AG09319 (cell line): ENCODE results near the gene LEPROT.
A peak's percentile ranks its signal among the peaks of the same experiment; 100 is the strongest.

Experiments
- DNase-seq: peaks from one replicate; pipeline ENCODE4 v3.0.0-alpha.2; 2010; ENCODE audit warnings: low read depth; ENCODE audit errors: extremely low read depth
- TF ChIP-seq, protein P1 (sequence below): IDR thresholded peaks from 2 replicates; pipeline ENCODE4 v1.5.1; 2011; ENCODE audit warnings: low read depth, mild to moderate bottlenecking, inconsistent platforms, low read length, moderate library complexity

LEPROT gene

DNA sequence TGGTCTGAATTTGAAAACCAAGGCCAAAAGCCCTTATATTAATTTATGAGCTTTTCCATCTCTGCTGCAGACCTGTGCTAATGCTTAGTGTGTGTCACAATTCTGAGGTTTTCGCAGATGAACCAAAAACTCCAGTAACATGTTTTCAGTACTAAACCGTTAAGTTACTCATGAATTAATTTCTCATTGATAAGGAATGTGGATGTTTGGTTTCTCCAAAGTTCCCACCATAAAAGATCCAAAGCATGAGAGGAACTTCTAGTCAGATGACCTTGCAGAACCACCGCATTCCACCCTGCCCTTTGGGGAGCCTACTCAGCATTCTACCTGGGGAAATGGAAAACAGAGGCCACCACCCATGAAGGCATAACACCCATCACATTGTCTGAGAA lies 7.5 kb upstream of the LEPROT start:
- TF ChIP-seq, protein P1, sequence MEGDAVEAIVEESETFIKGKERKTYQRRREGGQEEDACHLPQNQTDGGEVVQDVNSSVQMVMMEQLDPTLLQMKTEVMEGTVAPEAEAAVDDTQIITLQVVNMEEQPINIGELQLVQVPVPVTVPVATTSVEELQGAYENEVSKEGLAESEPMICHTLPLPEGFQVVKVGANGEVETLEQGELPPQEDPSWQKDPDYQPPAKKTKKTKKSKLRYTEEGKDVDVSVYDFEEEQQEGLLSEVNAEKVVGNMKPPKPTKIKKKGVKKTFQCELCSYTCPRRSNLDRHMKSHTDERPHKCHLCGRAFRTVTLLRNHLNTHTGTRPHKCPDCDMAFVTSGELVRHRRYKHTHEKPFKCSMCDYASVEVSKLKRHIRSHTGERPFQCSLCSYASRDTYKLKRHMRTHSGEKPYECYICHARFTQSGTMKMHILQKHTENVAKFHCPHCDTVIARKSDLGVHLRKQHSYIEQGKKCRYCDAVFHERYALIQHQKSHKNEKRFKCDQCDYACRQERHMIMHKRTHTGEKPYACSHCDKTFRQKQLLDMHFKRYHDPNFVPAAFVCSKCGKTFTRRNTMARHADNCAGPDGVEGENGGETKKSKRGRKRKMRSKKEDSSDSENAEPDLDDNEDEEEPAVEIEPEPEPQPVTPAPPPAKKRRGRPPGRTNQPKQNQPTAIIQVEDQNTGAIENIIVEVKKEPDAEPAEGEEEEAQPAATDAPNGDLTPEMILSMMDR: no peak
- DNase-seq: no peak

DNA sequence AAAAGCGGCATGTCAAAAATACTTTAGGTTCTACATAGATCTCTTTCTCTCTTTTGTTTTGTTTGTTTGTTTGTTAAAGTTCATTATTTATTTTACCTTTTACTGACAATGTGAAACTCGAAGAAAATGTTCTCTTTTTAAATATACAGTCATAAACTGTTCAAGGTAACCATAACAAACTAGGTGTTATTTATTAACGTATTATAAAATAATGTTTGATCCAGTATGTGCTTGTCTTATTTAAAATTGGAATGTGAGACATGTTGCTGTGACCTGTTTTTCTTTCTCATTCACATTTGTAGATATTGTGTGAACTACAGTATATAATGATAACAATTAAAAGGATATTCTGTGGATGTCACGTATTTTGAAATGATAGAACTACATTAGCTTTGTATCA lies 5.9 kb upstream of the LEPROT start:
- TF ChIP-seq, protein P1: no peak

DNA sequence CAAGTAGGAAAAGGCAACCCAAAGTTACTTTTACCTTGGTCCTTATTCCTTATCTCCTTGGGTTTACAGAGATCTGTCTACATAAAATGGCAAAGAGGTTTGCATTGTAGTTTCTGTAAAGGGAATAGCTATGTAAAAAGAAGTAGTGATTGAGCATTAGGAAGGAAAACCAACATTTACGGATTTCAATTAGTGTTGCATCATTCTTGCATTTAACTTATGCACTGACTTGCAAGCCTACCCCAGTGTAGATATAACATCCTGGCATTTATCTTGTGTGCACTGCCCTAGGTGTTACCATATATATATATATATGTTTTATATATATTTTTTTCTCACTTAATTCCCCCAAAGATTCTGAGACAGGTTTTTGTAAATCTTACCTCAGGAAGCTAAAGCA lies 3.7 kb upstream of the LEPROT start:
- TF ChIP-seq, protein P1: no peak
- DNase-seq: no peak

More for the DNA sequence above, 5.9 kb upstream of the LEPROT start:
- DNase-seq: no peak

DNA sequence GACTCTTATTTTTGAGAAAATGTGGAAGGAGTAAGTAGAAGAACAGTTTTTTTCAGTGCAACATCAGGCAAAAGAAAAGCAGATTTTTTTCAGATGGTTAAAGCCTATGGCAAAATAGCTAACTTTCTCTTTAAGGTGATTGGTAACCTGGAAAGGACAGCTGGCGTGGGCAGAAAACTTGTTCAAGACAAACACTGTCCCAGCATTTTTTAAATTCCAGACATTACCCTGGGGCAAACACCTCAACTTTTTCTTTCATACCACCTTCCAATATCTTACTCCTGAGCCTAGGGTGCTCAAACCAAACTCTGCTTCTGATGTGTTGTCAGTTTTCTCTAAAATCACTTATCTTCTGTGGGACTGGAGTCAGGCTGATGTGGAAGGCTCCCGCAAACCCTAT lies 2.7 kb upstream of the LEPROT start:
- no peak for DNase-seq
- TF ChIP-seq, protein P1: no peak

DNA sequence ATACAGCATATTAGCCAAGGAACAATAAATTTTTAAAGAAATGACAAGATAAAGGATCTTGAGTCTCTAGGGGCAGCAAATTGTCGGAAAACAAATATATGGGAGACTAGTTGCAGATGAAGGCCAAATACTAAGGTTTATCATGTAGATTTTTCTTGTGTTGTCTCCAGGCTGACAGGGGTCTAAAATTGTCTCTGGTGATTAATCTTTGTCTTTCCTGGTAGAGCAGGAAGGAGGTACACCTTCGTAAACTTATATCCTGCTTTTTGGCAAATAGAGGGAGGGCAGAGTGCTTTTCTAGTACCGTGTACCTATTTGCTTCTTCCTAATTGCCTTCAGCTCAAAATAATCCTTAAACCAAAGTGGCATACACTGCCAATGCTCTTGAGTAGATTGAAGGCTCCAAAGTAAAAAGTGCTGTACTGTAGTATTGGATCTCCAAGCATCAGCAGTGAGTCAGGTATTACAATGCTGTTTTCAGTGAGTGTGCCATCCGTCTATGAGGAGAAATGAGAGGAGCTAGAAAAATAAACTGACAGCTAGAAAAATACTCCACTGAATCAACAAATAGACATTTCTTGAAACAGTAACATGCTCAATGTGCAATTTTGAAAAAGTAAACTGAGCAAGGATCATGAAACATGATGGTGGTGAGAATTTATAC lies 1.8 kb upstream of the LEPROT start:
- TF ChIP-seq, protein P1: no peak
- DNase-seq: no peak

DNA sequence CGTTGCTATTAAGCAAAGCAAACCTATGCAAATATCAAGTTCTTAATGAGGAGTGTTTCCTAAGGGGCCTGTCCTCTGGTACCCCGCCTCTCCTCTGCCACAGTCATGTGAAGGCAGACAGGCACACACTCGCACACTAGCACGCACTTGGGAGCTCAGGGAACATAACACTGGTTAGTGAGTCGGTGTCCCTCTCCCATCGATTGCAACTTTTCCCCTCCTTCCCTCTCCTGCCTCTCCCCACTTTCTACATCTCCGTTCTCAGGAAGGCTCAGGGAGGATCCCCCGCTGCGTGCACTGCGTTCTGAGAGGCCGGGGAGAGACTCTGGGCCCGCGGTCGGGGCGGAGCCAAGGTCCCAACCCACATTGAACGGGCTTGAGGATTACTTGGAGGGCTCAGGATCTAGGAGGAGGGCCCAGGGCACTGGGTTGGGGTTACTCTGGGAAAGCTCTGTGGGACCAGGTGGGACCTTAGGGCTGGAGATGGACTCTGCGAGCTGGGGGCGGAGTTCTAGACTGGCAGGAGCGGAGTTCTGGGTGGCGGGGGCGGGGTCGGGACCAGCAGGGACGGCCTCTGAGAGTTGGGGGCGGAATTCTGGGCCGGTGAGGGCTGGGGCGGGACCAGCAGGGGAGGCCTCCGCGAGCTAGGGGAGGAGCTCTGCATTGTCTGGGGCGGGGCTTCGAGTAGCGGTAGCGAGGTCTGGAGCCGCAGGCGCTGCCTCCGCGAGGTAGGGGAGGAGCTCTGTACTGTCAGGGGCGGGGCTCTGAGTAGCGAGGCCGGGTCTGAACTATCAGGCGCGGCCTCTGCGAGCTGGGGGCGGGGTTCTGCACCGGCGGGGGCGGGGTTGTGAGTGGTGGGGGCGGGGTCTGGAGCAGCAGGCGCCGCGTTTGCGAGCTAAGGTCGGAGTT lies 533 bp upstream of the LEPROT start:
- DNase-seq: peak; percentile 97
- TF ChIP-seq, protein P1: no peak
